CD14-positive monocyte (primary cell): ENCODE measurements around the gene CUX1. TPM values are rescaled to one million over a fixed set of nuclear protein-coding genes. Genes with fewer than 3 reads are reported as not detected.
A peak's percentile ranks its signal among the peaks of the same experiment; 100 is the strongest.

Experiments
- DNase-seq, 3 donors: peaks; one replicate each; pipeline ENCODE4 v3.0.0-alpha.2; 2011 to 2022
- H2AFZ ChIP-seq: 2 replicates; pipeline ENCODE4 v1.6.0; 2012; ENCODE audit warnings: mild to moderate bottlenecking, low read depth, low read length, inconsistent platforms; ENCODE audit not compliant: insufficient read depth, poor library complexity, severe bottlenecking
- H3K27ac ChIP-seq, 2 donors: 1 replicate in 1 of 2; 2 replicates in 1 of 2; pipeline ENCODE4 v1.5.1; 2012 to 2013; ENCODE audit warnings: low read length in 2 of 2, control low read depth in 1 of 2, inconsistent platforms in 1 of 2, low read depth in 1 of 2, mild to moderate bottlenecking in 1 of 2
- H3K27me3 ChIP-seq, 2 donors: one replicate each; pipeline versions ENCODE4 v1.6.0 to v1.6.1; 2011 to 2013; ENCODE audit warnings: low read length in 2 of 2; ENCODE audit not compliant: control insufficient read depth in 2 of 2, insufficient read depth in 2 of 2
- H3K36me3 ChIP-seq, 2 donors: replicated peaks in 1 of 2; 1 replicate in 1 of 2; 2 replicates in 1 of 2; pipeline versions ENCODE4 v1.5.1 to v1.6.1; 2012 to 2013; ENCODE audit warnings: low read length in 2 of 2, control low read depth in 1 of 2, inconsistent platforms in 1 of 2, mild to moderate bottlenecking in 1 of 2; ENCODE audit not compliant: insufficient read depth in 2 of 2, control insufficient read depth in 1 of 2
- H3K4me1 ChIP-seq, 2 donors: 1 replicate in 1 of 2; 2 replicates in 1 of 2; pipeline versions ENCODE4 v1.5.1 to v1.6.1; 2012 to 2013; ENCODE audit warnings: low read length in 2 of 2, control low read depth in 1 of 2, inconsistent platforms in 1 of 2, mild to moderate bottlenecking in 1 of 2, moderate library complexity in 1 of 2; ENCODE audit not compliant: insufficient read depth in 2 of 2, control insufficient read depth in 1 of 2
- H3K4me2 ChIP-seq: replicated peaks from 2 replicates; pipeline ENCODE3; 2012; ENCODE audit warnings: low read length, moderate library complexity, mild to moderate bottlenecking; ENCODE audit not compliant: poor library complexity, severe bottlenecking; ENCODE audit errors: extremely low read depth
- H3K4me3 ChIP-seq, 3 experiments: fragments of 200-600 bp in 1 of 3; sonication (generic) in 1 of 3; replicated peaks in 1 of 3; 1 replicate in 2 of 3; 2 replicates in 1 of 3; pipeline ENCODE4 v1.5.1; 2011 to 2013; ENCODE audit warnings: low read length in 3 of 3, mild to moderate bottlenecking in 3 of 3, control low read depth in 2 of 3, low read depth in 2 of 3, inconsistent platforms in 1 of 3, moderate library complexity in 1 of 3
- H3K79me2 ChIP-seq: 2 replicates; pipeline ENCODE4 v1.6.0; 2012; ENCODE audit warnings: mild to moderate bottlenecking, control low read depth, inconsistent platforms, low read length, moderate library complexity; ENCODE audit not compliant: insufficient read depth
- H3K9ac ChIP-seq: 2 replicates; pipeline ENCODE4 v1.6.0; 2017; ENCODE audit warnings: low read length, mild to moderate bottlenecking; ENCODE audit not compliant: insufficient read depth, poor library complexity, severe bottlenecking
- H3K9me3 ChIP-seq, 2 donors: replicated peaks in 1 of 2; 1 replicate in 1 of 2; 2 replicates in 1 of 2; pipeline versions ENCODE4 v1.5.1 to v1.6.1; 2012 to 2013; ENCODE audit warnings: low read length in 2 of 2, control low read depth in 1 of 2; ENCODE audit not compliant: control insufficient read depth in 1 of 2, insufficient read depth in 1 of 2
- H4K20me1 ChIP-seq: 2 replicates; pipeline ENCODE4 v1.6.0; 2012; ENCODE audit warnings: mild to moderate bottlenecking, low read length, control low read depth, moderate library complexity; ENCODE audit not compliant: insufficient read depth
- H3K27ac Mint-ChIP-seq, 7 donors: one replicate each; pipeline ENCODE4 v1.8.0; 2020; ENCODE audit warnings: mild to moderate bottlenecking in 7 of 7, mixed read lengths in 7 of 7, moderate library complexity in 6 of 7, inconsistent platforms in 2 of 7
- H3K27me3 Mint-ChIP-seq, 3 donors: one replicate each; pipeline ENCODE4 v1.8.0; 2021 to 2022; ENCODE audit warnings: low read depth in 3 of 3, mild to moderate bottlenecking in 3 of 3, mixed read lengths in 3 of 3, moderate library complexity in 3 of 3, inconsistent platforms in 1 of 3
- H3K36me3 Mint-ChIP-seq, 2 donors: one replicate each; pipeline ENCODE4 v1.8.0; 2020; ENCODE audit warnings: mixed read lengths in 2 of 2, inconsistent platforms in 1 of 2, mild to moderate bottlenecking in 1 of 2
- H3K4me1 Mint-ChIP-seq: one replicate; pipeline ENCODE4 v1.8.0; 2020; ENCODE audit warnings: mild to moderate bottlenecking, mixed read lengths
- H3K4me3 Mint-ChIP-seq, 2 donors: one replicate each; pipeline ENCODE4 v1.8.0; 2020; ENCODE audit warnings: mild to moderate bottlenecking in 2 of 2, mixed read lengths in 2 of 2, moderate library complexity in 1 of 2
- H3K9me3 Mint-ChIP-seq, 7 donors: one replicate each; pipeline ENCODE4 v1.8.0; 2020 to 2022; ENCODE audit warnings: mixed read lengths in 7 of 7, mild to moderate bottlenecking in 6 of 7, moderate library complexity in 6 of 7, inconsistent platforms in 2 of 7
- whole genome bisulfite sequencing: methylation state at CpG from one replicate; pipeline ENCODE4 v1.1.5; 2013; ENCODE audit warnings: missing lambda C conversion rate; ENCODE audit not compliant: insufficient coverage; 5-methylcytosine and 5-hydroxymethylcytosine counted together
- intact Hi-C, 2 donors: fragments of 100-400 bp; cut with micrococcal nuclease; formaldehyde crosslinking; loops; one replicate each; pipeline versions ENCODE4 v1.15.0 to v1.15.1; 2023
- polyA plus RNA-seq, 3 donors: library from polyadenylated mRNA; depleted of rRNA in 1 of 3; unstranded in 2 of 3; stranded (reverse) in 1 of 3; fragments of 300-500 nt in 2 of 3; fragments of >200 nt in 1 of 3; fragmentation: Illumina TruSeq in 2 of 3; gene quantifications; 1 replicate in 2 of 3; 2 replicates in 1 of 3; pipeline ENCODE4 v1.2.3, GENCODE V29; 2012 to 2021
- TF ChIP-seq, protein P1 (sequence below): fragments of 200-600 bp; IDR thresholded peaks from one replicate; pipeline ENCODE4 v1.8.0; 2022; ENCODE audit warnings: antibody characterized with exemption, mild to moderate bottlenecking

CUX1 gene
- polyA plus RNA-seq, 3 donors: 17.6 to 38.0 (median 28.0) TPM

DNA sequence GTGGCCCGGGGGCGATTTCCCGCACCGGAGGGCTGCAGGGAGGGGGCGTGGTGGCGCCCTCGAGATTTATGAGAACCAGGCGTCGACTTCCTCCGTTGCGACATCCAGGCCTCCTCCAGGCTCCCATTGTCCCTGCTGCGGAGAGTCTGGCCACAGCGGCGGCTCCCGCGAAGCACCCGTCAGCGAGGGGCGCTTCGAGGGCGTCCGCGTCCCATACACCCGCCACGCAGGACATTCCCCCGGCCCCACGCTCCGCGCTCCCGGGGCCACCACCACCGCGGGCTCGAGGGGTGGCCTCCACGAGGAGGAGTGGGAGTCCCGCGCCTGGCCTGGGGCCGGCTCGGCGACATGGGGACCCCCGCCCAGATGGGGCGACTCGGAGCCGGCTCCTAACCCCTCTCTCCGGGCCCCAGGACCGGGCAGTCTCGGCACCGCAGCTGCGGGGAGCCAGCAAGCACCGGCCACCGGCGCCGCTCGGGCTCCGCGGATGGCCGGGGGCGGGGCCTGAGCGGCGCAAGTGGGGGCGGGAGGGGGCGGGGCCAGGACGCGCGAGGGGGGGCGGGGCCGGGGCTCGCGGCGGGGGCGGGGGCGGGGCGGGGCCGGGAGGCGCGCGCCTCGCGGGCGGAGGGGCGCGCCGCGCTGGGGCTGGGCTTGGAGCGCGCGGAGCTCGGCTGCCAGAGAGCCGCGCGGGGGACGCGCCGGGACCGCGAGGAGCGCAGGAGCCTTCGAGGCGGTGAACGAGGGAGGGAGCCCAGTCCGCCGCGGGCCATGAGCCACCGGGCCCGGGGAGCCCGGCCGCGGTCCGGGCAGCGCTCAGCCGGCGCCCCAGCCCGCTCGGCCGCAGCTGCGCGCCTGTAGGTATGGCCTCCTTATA, 469.0 kb downstream of the CUX1 start, which contains the start of gene SH2B2:
Gene SH2B2 (plus strand): TSS at position 632 of the 874 bp plus-strand sequence. CDS start 13,683 bp downstream, outside the sequence.
- H3K4me3 Mint-ChIP-seq: peak within 1 kb of the TSS; percentile 98 to 99
- Histone ChIP-seq H3K4me3 (peak within 1 kb of the TSS; percentile 70 to 93 (median 78)), H3K79me2 (peaks cover 38% of the 10 kb centered on the region), H3K4me1 (peaks cover 51 to 54% of the 10 kb centered on the region in 2 donors), H3K27me3 (no peaks in the 10 kb centered on the region), H3K9me3 (no peaks in the 10 kb centered on the region), H3K27ac (peak within 1 kb of the TSS; percentile 64 to 87), H4K20me1 (peaks cover 58% of the 10 kb centered on the region), H3K9ac (peak within 1 kb of the TSS; percentile 90), H2AFZ (peak within 1 kb of the TSS; percentile 77), H3K4me2 (peak within 1 kb of the TSS; percentile 99), H3K36me3 (no peaks in the 10 kb centered on the region)
- peaks cover 0 to 9% (median 2%) of the 10 kb centered on the region in 3 donors for H3K27me3 Mint-ChIP-seq
- under 1% methylated on average over 103 of the region's 116 CpGs for WGBS
- H3K36me3 Mint-ChIP-seq: peaks cover 4 to 7% of the 10 kb centered on the region in 2 donors
- H3K9me3 Mint-ChIP-seq: no peaks in the 10 kb centered on the region
- H3K27ac Mint-ChIP-seq: peak within 1 kb of the TSS; percentile 64 to 95 (median 85)
- H3K4me1 Mint-ChIP-seq: peaks cover 42% of the 10 kb centered on the region
- intact Hi-C loops: loop anchor here (2.0 to 10.0 kb wide), 3 partner anchors 20 to 178 kb away; partner anchors contain the start of genes ALKBH4 (in 1 of the 2) and LRWD1 (in 1 of the 2)
- DNase-seq: peak; percentile 69 to 78 (median 78)
- TF ChIP-seq, protein P1, sequence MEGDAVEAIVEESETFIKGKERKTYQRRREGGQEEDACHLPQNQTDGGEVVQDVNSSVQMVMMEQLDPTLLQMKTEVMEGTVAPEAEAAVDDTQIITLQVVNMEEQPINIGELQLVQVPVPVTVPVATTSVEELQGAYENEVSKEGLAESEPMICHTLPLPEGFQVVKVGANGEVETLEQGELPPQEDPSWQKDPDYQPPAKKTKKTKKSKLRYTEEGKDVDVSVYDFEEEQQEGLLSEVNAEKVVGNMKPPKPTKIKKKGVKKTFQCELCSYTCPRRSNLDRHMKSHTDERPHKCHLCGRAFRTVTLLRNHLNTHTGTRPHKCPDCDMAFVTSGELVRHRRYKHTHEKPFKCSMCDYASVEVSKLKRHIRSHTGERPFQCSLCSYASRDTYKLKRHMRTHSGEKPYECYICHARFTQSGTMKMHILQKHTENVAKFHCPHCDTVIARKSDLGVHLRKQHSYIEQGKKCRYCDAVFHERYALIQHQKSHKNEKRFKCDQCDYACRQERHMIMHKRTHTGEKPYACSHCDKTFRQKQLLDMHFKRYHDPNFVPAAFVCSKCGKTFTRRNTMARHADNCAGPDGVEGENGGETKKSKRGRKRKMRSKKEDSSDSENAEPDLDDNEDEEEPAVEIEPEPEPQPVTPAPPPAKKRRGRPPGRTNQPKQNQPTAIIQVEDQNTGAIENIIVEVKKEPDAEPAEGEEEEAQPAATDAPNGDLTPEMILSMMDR: no peak

- H3K27ac Mint-ChIP-seq: no peak overlapping the region
- TF ChIP-seq, protein P1: no peak
- Histone ChIP-seq H3K36me3 (no peaks in the 10 kb centered on the region), H3K79me2 (peaks cover 42% of the 10 kb centered on the region), H3K4me3 (peak overlapping the region; percentile 52 to 93 (median 61)), H3K27ac (peak overlapping the region in 1 of 2 donors; percentile 53), H3K9ac (peak overlapping the region; percentile 72), H3K4me2 (peak overlapping the region; percentile 99), H3K27me3 (no peaks in the 10 kb centered on the region), H3K4me1 (peaks cover 51 to 54% of the 10 kb centered on the region in 2 donors), H2AFZ (peak overlapping the region; percentile 41), H3K9me3 (no peaks in the 10 kb centered on the region), H4K20me1 (peaks cover 66% of the 10 kb centered on the region)
- DNase-seq: no peak
- intact Hi-C loops: loop anchor here (2.0 to 10.0 kb wide), 3 partner anchors 19 to 177 kb away; partner anchors contain the start of genes ALKBH4 (in 1 of the 2) and LRWD1 (in 1 of the 2)
- peak overlapping the region; percentile 80 to 85 for H3K4me3 Mint-ChIP-seq
- H3K9me3 Mint-ChIP-seq: no peaks in the 10 kb centered on the region
- peaks cover 44% of the 10 kb centered on the region for H3K4me1 Mint-ChIP-seq
- under 1% methylated on average over 58 of the region's 69 CpGs for WGBS
- H3K36me3 Mint-ChIP-seq: peaks cover 10 to 11% of the 10 kb centered on the region in 2 donors
- peaks cover 0 to 9% (median 2%) of the 10 kb centered on the region in 3 donors for H3K27me3 Mint-ChIP-seq
These were observed 469.9 kb downstream of the CUX1 start for GRCh38 chr7:102287111-102287980.
